RWPE2 (cell line): ENCODE data around the gene R3HDM2.

Source experiments
- ATAC-seq: fragments of 200-7000 bp; cut with Tn5 transposase; 3 replicates; pipeline ENCODE4 v1.9.1; 2021; ENCODE audit warnings: low read depth
- DNase-seq: peaks from one replicate; pipeline ENCODE4 v3.0.0-alpha.2; 2020; ENCODE audit warnings: low spot score
- H3K27ac ChIP-seq: fragments of 450-650 bp; 2 replicates; pipeline ENCODE4 v1.5.1; 2017; ENCODE audit warnings: mild to moderate bottlenecking; ENCODE audit not compliant: poor library complexity, severe bottlenecking
- H3K27me3 ChIP-seq: fragments of 250-450 bp; sonication (Bioruptor Pico); 2 replicates; pipeline ENCODE4 v1.5.1; 2021; ENCODE audit warnings: mild to moderate bottlenecking, moderate library complexity; ENCODE audit not compliant: insufficient read depth, poor library complexity, severe bottlenecking
- H3K36me3 ChIP-seq: fragments of 250-450 bp; sonication (Bioruptor Pico); 2 replicates; pipeline ENCODE4 v1.5.1; 2020; ENCODE audit warnings: low read depth, mild to moderate bottlenecking, moderate library complexity
- H3K4me1 ChIP-seq: fragments of 250-450 bp; sonication (Bioruptor Pico); 2 replicates; pipeline ENCODE4 v1.5.1; 2021; ENCODE audit warnings: mild to moderate bottlenecking, moderate library complexity; ENCODE audit not compliant: insufficient read depth, poor library complexity, severe bottlenecking
- H3K4me3 ChIP-seq: fragments of 250-450 bp; sonication (Bioruptor Pico); 2 replicates; pipeline ENCODE4 v1.5.1; 2021; ENCODE audit warnings: mild to moderate bottlenecking, moderate library complexity; ENCODE audit not compliant: severe bottlenecking
- H3K9me3 ChIP-seq: fragments of 250-450 bp; sonication (Bioruptor Pico); 2 replicates; pipeline ENCODE4 v1.5.1; 2021; ENCODE audit warnings: mild to moderate bottlenecking, moderate library complexity; ENCODE audit not compliant: severe bottlenecking
- TF ChIP-seq, protein P1 (sequence below): fragments of 450-650 bp; IDR thresholded peaks from one replicate; pipeline ENCODE4 v1.5.1; 2017; ENCODE audit warnings: mild to moderate bottlenecking, moderate library complexity; ENCODE audit not compliant: poor library complexity, severe bottlenecking

The R3HDM2 gene

DNA sequence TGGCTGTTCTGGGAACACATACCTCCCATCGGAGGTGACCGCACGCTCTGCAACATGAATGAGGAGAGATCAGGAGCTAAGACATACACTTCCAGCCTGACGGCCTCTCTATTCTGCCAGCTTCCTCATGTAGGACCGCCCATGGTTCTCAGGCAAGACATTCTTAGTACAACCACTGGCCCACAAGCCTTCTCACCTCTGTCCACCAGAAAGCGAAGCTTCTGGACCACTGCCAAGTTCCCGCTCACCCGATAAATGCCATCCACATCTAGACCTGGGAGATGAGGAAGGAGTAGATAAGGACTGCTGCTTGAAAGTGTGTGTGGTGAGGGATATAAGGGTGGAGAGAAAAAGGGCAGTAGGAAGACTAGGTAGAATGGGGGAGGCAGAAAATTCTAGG is 43.6 kb upstream of the R3HDM2 start:
- peaks cover 47% of the 10 kb centered on the region for H3K27me3 ChIP-seq
- H3K4me3 ChIP-seq = no peak overlapping the region
- DNase-seq (no peak), ATAC-seq (no peak)
- no peaks in the 10 kb centered on the region for H3K36me3 ChIP-seq
- no peaks in the 10 kb centered on the region for H3K4me1 ChIP-seq
- no peak overlapping the region for H3K27ac ChIP-seq
- TF ChIP-seq, protein P1, sequence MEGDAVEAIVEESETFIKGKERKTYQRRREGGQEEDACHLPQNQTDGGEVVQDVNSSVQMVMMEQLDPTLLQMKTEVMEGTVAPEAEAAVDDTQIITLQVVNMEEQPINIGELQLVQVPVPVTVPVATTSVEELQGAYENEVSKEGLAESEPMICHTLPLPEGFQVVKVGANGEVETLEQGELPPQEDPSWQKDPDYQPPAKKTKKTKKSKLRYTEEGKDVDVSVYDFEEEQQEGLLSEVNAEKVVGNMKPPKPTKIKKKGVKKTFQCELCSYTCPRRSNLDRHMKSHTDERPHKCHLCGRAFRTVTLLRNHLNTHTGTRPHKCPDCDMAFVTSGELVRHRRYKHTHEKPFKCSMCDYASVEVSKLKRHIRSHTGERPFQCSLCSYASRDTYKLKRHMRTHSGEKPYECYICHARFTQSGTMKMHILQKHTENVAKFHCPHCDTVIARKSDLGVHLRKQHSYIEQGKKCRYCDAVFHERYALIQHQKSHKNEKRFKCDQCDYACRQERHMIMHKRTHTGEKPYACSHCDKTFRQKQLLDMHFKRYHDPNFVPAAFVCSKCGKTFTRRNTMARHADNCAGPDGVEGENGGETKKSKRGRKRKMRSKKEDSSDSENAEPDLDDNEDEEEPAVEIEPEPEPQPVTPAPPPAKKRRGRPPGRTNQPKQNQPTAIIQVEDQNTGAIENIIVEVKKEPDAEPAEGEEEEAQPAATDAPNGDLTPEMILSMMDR = no peak
- H3K9me3 ChIP-seq = no peaks in the 10 kb centered on the region

DNA sequence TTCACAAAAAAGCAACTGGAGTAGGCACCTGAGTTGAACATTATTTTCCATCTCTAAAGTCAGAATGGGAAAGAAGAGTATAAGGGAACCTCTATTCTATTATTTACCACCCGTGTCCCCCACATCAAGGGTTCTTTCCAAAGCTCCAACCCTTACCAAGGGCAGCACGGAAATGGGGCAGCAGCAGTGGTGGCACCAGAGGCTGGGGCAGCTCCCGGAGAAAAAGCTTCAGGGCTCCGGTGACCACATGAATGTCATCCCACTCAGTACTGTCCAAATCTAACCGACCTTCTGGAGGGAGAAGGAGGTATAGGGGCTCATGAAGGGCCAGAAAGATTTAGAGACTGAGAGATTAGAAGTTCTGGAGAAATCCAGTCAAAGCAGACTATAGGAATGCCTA is 43.0 kb upstream of the R3HDM2 start:
- no peak for ATAC-seq
- Histone ChIP-seq H3K27ac (no peak overlapping the region), H3K4me1 (no peaks in the 10 kb centered on the region), H3K9me3 (no peaks in the 10 kb centered on the region), H3K36me3 (no peaks in the 10 kb centered on the region), H3K27me3 (peaks cover 47% of the 10 kb centered on the region), H3K4me3 (no peak overlapping the region)
- TF ChIP-seq, protein P1 = no peak
- no peak for DNase-seq

DNA sequence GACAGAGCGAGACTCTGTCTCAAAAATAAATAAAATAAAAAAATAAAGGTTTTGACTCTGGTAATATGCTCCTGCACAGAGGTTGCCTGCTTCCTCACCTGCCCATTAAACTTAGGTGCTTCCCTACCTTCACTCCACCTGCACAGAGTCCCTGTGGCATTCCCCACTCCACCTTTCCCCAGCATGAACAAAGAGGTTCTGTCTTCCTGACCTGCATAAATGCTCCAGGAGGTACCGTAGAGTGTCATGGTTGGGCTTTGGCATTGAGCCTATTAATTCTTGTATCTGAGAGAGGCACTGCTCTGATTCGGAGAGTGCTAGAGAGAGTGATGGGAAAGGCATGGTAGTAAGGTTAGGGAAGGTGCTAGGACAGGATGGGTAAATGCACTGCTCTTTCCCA is 42.5 kb upstream of the R3HDM2 start:
- H3K4me1 ChIP-seq = no peaks in the 10 kb centered on the region
- H3K9me3 ChIP-seq = no peaks in the 10 kb centered on the region
- H3K36me3 ChIP-seq = no peaks in the 10 kb centered on the region
- DNase-seq = no peak
- H3K4me3 ChIP-seq = no peak overlapping the region
- TF ChIP-seq, protein P1 = no peak
- ATAC-seq = no peak
- H3K27me3 ChIP-seq = peaks cover 47% of the 10 kb centered on the region
- H3K27ac ChIP-seq = no peak overlapping the region

DNA sequence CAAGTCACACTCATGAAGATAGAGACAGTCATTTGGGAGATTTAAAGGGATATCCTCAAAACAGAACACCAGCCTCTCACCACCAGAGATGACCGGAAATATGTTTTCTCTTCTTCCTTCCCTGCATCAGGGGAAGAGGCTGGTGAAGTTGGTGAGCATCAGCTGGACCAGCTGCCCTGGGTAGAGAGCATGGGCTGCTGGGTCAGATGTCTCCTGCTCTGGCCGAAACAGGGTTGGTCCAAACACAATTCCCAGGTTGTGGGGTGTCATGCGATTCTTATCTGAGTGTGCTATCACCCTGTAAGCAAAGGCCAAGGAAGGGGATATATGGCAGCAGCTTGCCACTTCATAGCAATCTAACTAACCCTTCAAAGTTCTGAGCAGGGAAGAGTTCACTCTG is 41.5 kb upstream of the R3HDM2 start:
- H3K27me3 ChIP-seq = peaks cover 49% of the 10 kb centered on the region
- TF ChIP-seq, protein P1 = no peak

DNA sequence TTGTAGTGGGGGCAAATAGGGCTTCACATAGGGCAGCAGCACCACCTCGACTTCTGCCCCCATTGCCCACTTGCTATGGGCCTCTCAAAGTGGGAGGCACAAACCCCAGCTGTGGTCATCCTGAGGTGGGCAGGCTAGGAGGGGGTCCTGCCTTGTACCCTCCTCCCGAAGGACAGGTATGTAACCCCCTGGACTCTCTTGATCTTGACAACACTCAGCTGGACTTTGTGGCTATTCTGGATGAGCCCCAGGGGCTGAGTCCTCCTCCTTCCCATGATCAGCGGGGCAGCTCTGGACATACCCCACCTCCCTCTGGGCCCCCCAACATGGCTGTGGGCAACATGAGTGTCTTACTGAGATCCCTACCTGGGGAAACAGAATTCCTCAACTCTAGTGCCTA is 40.8 kb upstream of the R3HDM2 start:
- DNase-seq = no peak
- Histone ChIP-seq H3K4me1 (no peaks in the 10 kb centered on the region), H3K36me3 (no peaks in the 10 kb centered on the region), H3K27me3 (peaks cover 50% of the 10 kb centered on the region), H3K9me3 (no peaks in the 10 kb centered on the region), H3K4me3 (no peak overlapping the region), H3K27ac (no peak overlapping the region)
- ATAC-seq = no peak
- TF ChIP-seq, protein P1 = no peak

More for the DNA sequence above, 41.5 kb upstream of the R3HDM2 start:
- Histone ChIP-seq H3K9me3 (no peaks in the 10 kb centered on the region), H3K4me3 (no peak overlapping the region), H3K4me1 (no peaks in the 10 kb centered on the region), H3K27ac (no peak overlapping the region), H3K36me3 (no peaks in the 10 kb centered on the region)
- DNase-seq (no peak), ATAC-seq (no peak)
